Tibial nerve (tissue), 4 donors: ENCODE data around the gene LAD1. TPM values are rescaled to one million over a fixed set of nuclear protein-coding genes. Genes with fewer than 3 reads are reported as not detected.
A peak's percentile ranks its signal among the peaks of the same experiment; 100 is the strongest.

ENCODE experiments used
- DNase-seq, 2 donors: peaks; one replicate each; pipeline ENCODE4 v3.0.0-alpha.2; 2019; ENCODE audit warnings: low spot score in 2 of 2
- H3K27ac ChIP-seq, 4 donors: fragments of 200-600 bp; sonication (generic) in 3 of 4; one replicate each; pipeline ENCODE4 v1.5.1; 2017 to 2019; ENCODE audit warnings: mild to moderate bottlenecking in 1 of 4
- H3K27me3 ChIP-seq, 2 donors: fragments of 200-600 bp; sonication (generic) in 1 of 2; one replicate each; pipeline versions ENCODE4 v1.5.1 to v1.6.0; 2017 to 2019
- H3K36me3 ChIP-seq, 3 donors: fragments of 200-600 bp; sonication (generic); one replicate each; pipeline ENCODE4 v1.5.1; 2018 to 2019
- H3K4me1 ChIP-seq, 4 donors: fragments of 200-600 bp; sonication (generic) in 3 of 4; one replicate each; pipeline ENCODE4 v1.5.1; 2017 to 2019
- H3K4me3 ChIP-seq, 4 donors: fragments of 200-600 bp; sonication (generic) in 3 of 4; one replicate each; pipeline ENCODE4 v1.5.1; 2017 to 2019; ENCODE audit warnings: mild to moderate bottlenecking in 1 of 4, moderate library complexity in 1 of 4
- H3K9me3 ChIP-seq, 4 donors: fragments of 200-600 bp; sonication (generic) in 3 of 4; one replicate each; pipeline ENCODE4 v1.5.1; 2017 to 2019
- CTCF ChIP-seq, 5 experiments: fragments of 200-600 bp in 3 of 5; fragments of 450-650 bp in 2 of 5; sonication (generic) in 3 of 5; IDR thresholded peaks; one replicate each; pipeline ENCODE4 v1.5.1; 2016 to 2019; ENCODE audit warnings: antibody characterized with exemption in 5 of 5, mild to moderate bottlenecking in 3 of 5, moderate library complexity in 2 of 5
- EP300 ChIP-seq, 2 donors: sonication (generic); formaldehyde crosslinking; IDR thresholded peaks; one replicate each; pipeline ENCODE4 v1.6.1; 2017; ENCODE audit warnings: antibody characterized with exemption in 2 of 2, mild to moderate bottlenecking in 1 of 2
- POLR2A ChIP-seq, 2 donors: fragments of 450-650 bp; IDR thresholded peaks; one replicate each; pipeline ENCODE4 v1.6.1; 2017; ENCODE audit warnings: antibody characterized with exemption in 2 of 2, mild to moderate bottlenecking in 2 of 2, moderate library complexity in 2 of 2
- WGBS, 2 donors: methylation state at CpG; one replicate each; pipeline ENCODE4 v1.1.5; 2018; 5-methylcytosine and 5-hydroxymethylcytosine counted together
- total RNA-seq, 4 donors: library from RNA; depleted of rRNA; stranded (reverse); fragments of >200 nt; gene quantifications; one replicate each; pipeline ENCODE4 v1.1.0, GENCODE V29; 2016

The LAD1 gene
- total RNA-seq, 4 donors from 2014 or later, result not detected

DNA sequence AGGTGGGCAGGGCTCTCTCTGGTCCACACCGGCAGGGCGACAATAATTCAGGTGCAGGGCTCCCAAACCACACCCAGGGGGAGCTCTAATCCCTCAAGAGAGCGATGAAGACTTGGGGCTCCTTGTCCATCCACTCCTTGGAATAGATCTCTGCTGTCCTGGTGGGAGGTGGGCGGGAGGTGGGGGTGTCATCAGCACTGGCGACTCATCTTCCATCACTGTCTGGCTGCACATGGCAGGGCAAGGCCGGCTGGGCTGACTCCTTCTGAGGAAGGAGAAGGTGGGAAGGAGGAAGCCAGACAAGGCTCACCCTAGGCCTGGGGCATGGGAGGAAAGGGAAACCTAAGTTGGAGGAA lies 50.9 kb downstream of the LAD1 start:
- Histone ChIP-seq H3K36me3 (no peaks in the 10 kb centered on the region), H3K9me3 (no peaks in the 10 kb centered on the region), H3K27me3 (peaks cover 0 to 7% of the 10 kb centered on the region in 2 donors), H3K4me1 (no peaks in the 10 kb centered on the region), H3K4me3 (no peak overlapping the region), H3K27ac (no peak overlapping the region)
- 21 to 32% methylated on average over 6 of the region's 6 CpGs for WGBS, 2 donors
- peak in 1 of 2 donors; percentile 8 for DNase-seq
- TF ChIP-seq POLR2A (IDR thresholded peaks at IDR 0.05) (no peak), CTCF (IDR thresholded peaks at IDR 0.05) (peak in 4 of 5 experiments; percentile 41 to 65 (median 48)), EP300 (IDR thresholded peaks at IDR 0.05) (no peak)

GRCh38 chr1:201347498-201348210 lies 51.5 kb downstream of the LAD1 start:
- Histone ChIP-seq H3K36me3 (no peaks in the 10 kb centered on the region), H3K9me3 (no peaks in the 10 kb centered on the region), H3K4me1 (no peaks in the 10 kb centered on the region), H3K27ac (no peak overlapping the region), H3K4me3 (no peak overlapping the region), H3K27me3 (peaks cover 0 to 7% of the 10 kb centered on the region in 2 donors)
- TF ChIP-seq CTCF (IDR thresholded peaks at IDR 0.05) (no peak), POLR2A (IDR thresholded peaks at IDR 0.05) (no peak), EP300 (IDR thresholded peaks at IDR 0.05) (no peak)
- DNase-seq, result no peak
- 30 to 35% methylated on average over 7 of the region's 7 CpGs for WGBS, 2 donors

DNA sequence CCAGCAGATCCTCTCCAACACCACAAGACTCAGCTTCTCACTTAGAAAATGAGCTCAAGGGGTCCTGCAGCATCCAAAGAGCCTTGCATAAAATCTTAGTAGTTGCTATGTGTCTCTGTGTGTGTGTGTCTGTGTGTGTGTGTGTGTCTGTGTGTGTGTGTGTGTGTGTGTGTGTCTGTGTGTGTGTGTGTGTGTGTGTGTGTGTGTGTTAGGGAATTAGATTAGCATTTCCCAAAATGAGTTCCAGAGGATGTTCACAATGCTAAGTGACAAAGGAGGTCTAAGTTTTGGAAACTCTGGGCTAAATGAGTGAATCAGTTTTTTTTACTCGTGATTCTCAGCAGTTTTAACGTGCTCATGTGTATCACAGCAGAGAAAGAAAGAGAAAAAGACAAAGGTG lies 52.1 kb downstream of the LAD1 start:
- Histone ChIP-seq H3K27ac (no peak overlapping the region), H3K27me3 (peaks cover 0 to 7% of the 10 kb centered on the region in 2 donors), H3K36me3 (no peaks in the 10 kb centered on the region), H3K4me1 (no peaks in the 10 kb centered on the region), H3K9me3 (peaks cover 0 to 4% (median 0%) of the 10 kb centered on the region in 4 donors), H3K4me3 (no peak overlapping the region)
- no peak for TF ChIP-seq EP300 (IDR thresholded peaks at IDR 0.05)
- no peak for TF ChIP-seq CTCF (IDR thresholded peaks at IDR 0.05)
- no peak for DNase-seq
- 11 to 27% methylated on average over 2 of the region's 2 CpGs for WGBS, 2 donors

GRCh38 chr1:201346337-201346939 lies 52.7 kb downstream of the LAD1 start:
- TF ChIP-seq EP300 (IDR thresholded peaks at IDR 0.05) (no peak), POLR2A (IDR thresholded peaks at IDR 0.05) (no peak), CTCF (IDR thresholded peaks at IDR 0.05) (peak; percentile 20 to 41 (median 30))
- Histone ChIP-seq H3K27me3 (peaks cover 0 to 7% of the 10 kb centered on the region in 2 donors), H3K27ac (no peak overlapping the region), H3K4me1 (no peaks in the 10 kb centered on the region), H3K36me3 (no peaks in the 10 kb centered on the region), H3K9me3 (peaks cover 0 to 9% (median 0%) of the 10 kb centered on the region in 4 donors), H3K4me3 (no peak overlapping the region)
- DNase-seq, result peak in 1 of 2 donors; percentile 33
- 60 to 67% methylated on average over 4 to 5 of the region's 5 CpGs for WGBS, 2 donors

DNA sequence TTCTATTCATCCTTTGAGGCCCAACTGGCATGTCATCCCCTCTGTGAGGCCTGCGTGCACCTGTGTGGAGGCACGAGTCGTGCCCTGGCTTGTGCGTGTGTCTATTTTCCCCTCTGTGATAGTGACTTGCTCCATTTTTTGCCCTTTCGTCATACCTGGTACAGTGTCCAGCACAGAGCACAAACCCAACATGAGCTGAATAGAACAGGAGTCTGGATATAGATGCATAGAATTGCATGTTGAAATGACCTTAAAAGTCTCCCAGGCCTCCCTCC lies 54.1 kb downstream of the LAD1 start:
- Histone ChIP-seq H3K36me3 (no peaks in the 10 kb centered on the region), H3K4me3 (no peak overlapping the region), H3K9me3 (peaks cover 0 to 13% (median 0%) of the 10 kb centered on the region in 4 donors), H3K27me3 (peaks cover 0 to 7% of the 10 kb centered on the region in 2 donors), H3K4me1 (no peaks in the 10 kb centered on the region), H3K27ac (no peak overlapping the region)
- TF ChIP-seq POLR2A (IDR thresholded peaks at IDR 0.05), result no peak
- no peak for TF ChIP-seq EP300 (IDR thresholded peaks at IDR 0.05)
- no peak for TF ChIP-seq CTCF (IDR thresholded peaks at IDR 0.05)
- DNase-seq, result no peak
- 88 to 96% methylated on average over 5 of the region's 5 CpGs for WGBS, 2 donors
